ENCODE measurements around the gene CTTN.

The CTTN gene

DNA sequence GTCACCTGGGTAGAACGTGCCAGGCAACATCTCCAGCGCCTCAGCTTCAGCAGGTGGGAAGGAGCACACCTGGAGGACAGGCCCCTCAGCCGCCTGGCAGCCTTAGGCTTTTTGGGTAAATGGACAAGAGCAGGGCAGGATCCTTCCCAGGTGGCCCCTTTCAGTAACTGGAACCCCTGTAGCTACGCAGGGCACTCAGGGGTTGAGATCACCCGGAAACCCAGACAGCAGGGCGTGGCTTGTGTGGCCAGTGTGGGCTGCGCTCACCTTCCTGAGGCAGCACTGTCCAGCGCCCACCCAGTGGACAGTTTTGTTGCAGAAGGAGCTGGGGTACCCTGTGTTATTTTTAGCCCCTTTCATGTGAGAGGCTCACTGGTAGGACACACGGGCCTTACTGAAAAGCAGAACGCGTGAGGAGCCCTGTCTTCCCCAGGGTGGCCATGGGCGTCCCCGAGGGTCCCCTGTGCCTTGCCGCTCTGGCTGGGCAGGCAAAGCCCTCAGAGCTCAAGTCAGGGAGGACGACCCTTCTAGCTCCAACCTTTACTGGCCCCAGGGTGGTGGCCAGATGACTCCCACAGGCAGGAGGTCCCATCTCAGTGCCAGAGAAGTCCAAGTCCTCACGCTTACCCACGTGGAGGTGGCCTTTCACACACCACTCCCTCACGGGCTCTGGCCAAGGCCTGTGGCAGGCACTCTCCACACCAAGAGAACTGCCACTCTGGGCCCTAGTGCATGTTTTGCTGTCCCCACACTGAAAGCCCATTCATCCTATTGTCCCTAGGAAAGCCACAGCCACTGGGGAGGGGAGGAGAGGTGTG lies 75.8 kb downstream of the CTTN start:
- DNase-seq (ENCODE audit: low read depth) = no peak

- no peak for DNase-seq (ENCODE audit: low read depth)
Observed at GRCh38 chr11:70474710-70475109, 76.4 kb downstream of the CTTN start.

GRCh38 chr11:70476669-70477068 lies 78.3 kb downstream of the CTTN start:
- no peak for DNase-seq (ENCODE audit: low read depth)

DNA sequence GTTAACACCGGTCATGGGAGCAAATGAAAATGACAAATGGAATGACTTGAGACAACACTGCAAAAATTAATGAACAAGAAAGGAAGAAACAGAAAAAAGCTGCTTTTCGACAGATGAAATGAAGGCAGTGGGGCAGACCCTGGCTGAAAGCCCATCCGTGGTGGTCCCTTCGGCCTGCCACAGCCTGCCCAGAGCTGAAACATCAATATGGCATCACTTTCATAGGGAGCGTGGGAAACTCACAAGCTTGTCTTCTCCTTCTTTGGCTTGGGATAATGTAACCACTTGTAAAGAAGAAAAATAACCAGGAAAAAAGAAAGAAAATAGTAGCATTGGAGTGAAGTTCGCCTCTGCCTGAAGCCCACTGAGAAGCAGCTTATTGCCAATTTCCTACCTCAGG lies 78.8 kb downstream of the CTTN start:
- no peak for DNase-seq (ENCODE audit: low read depth)

DNA sequence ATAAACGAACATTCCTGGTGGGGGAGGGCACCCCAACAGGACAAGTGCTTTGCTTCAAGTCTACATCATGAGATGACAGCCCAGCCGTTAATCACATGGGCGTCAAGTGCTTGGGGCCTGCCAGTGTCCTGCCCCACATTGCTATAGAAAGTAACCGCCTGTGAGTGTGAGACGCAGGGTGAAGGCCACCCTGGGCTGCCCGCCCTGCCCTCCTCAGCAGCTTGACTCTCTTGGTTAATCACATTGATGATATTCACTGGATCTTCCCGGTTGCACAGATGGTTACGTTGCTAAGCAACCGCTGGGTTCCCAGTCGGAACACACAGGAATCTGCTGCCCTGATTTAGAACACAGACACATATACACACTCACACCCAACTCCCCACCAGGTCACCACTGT lies 79.3 kb downstream of the CTTN start:
- DNase-seq (ENCODE audit: low read depth) = no peak

GRCh38 chr11:70478166-70478890 lies 80.0 kb downstream of the CTTN start:
- no peak for DNase-seq (ENCODE audit: low read depth)

- DNase-seq (ENCODE audit: low read depth) = no peak
Observed at GRCh38 chr11:70480711-70481110, 82.4 kb downstream of the CTTN start.

- DNase-seq (ENCODE audit: low read depth) = no peak
Observed at GRCh38 chr11:70481625-70482528, 83.5 kb downstream of the CTTN start.

DNA sequence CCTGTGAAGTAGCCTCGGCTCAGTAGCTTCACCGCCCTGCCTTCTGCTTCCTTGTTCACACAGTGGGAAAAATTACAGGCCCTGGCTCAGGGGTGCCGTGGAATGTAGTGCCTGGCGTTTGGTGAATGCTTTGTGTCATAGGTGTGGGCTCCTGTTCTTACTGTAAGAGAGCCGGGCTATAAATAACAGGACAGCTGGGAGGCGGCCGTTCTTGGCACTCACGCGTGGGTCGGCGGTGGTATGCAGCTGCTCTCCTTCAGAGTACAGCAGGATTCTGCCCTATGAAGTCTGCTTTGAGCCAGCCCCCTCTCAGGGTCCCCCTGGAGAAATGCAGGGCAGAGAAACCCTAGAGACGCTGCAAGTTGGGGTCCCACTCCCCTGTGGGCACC lies 84.2 kb downstream of the CTTN start:
- DNase-seq (ENCODE audit: low read depth) = no peak

DNA sequence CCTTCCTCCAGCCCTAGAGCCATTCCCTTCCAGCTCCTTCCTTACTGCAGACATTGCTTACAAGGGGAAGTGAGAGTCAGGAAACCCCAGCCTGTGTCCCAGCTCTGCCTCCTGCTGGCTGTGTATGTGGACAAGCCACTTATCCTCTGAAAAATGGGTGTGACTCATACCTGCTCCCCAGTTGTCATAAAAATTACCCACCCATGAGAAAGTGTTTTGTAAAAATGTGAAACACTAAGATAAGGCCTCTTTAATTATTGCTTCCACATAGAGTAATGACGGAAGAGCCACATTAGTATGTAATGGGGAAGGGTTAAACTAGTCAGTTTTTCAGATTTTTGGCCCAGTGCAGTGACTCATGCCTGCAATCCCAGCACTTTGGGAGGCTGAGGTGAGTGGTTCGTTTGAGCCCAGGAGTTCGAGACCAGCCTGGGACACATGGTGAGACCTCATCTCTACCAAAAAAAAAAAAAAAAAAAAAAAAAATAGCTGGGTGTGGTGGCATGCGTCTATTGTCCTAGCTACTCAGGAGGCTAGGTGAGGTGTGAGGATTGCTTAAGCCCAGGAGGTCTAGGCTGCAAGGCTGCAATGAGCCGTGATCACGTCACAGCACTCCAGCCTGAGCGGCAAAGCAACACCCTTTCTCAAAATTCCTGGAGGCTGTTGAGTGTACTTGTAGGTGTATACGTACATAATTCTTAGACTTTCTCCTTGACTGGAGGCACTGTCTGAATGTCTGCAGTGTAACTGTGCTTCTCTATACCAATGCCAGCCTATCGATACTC lies 84.9 kb downstream of the CTTN start:
- DNase-seq (ENCODE audit: low read depth) = no peak

DNA sequence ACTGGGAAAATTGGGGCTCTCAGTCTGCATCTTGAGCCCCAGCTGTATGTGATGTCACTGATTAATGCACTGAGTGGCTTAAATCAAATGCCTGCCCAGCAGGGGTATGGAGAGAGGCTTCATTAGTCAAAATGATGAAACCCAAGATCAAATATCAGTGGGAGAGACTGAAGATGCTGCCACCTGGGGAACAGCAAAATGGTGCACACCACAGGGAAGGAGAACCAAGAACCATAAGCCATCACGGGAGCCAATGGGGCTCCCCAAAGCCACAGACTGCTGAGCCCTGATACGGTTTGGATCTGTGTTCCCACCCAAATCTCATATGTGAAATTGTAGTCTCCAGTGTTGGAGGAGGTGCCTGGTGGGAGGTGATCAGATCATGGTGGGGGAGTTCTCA lies 85.6 kb downstream of the CTTN start:
- DNase-seq (ENCODE audit: low read depth) = no peak

DNA sequence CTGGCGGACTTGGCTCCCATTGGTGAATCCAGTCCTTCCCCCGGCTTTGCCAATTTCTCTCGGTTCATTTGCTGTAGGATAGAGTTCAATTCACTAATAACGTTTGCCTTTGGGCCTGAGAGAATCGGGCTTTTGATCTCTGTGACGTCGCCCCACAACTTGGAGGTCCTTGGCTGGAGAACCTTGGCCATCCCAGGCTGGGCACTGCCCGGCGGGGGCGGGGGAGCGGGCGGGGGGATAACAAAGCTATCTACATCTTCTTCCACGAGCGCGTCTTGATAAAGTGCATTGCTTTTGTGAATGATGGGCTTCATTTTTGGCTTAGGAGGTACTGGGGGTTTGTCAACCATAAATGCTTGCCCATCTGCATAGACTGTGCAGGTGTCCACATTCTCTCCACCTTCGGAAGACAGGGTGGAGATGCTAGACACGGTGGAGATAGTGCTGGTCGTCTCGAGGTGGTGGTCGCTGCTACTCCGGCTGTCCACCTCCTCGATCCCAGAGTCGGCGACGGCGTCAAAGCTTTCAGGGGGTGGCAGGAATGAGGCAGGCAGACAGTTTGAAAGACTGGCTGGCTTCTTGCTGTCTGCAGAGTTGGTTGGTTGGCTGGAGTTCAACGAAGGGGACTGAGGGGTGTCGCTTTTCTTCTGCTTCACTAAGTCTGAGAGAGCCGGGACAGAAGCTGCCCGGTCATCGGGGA lies 87.1 kb downstream of the CTTN start:
- DNase-seq (ENCODE audit: low read depth) = no peak

GRCh38 chr11:70486026-70486415 lies 87.7 kb downstream of the CTTN start:
- DNase-seq (ENCODE audit: low read depth) = no peak
